ENCODE results near the gene WASF1.
"Not testable (repeated sequence)": the region's sequence is repeated elsewhere in the genome, so short reads cannot be mapped to it uniquely, and the experiment has no call there.

Gene WASF1

GRCh38 chr6:110147870-110148269 is 31.6 kb downstream of the WASF1 start:
- Histone ChIP-seq H3K9me3 (ENCODE audit: control insufficient read depth, insufficient read depth, low read length) (no peaks in the 10 kb centered on the region), H3K9ac (ENCODE audit: low read depth, low read length) (no peak overlapping the region), H3K4me3 (ENCODE audit: low read depth, low read length) (no peak overlapping the region), H3K27me3 (ENCODE audit: control insufficient read depth, insufficient read depth, low read length) (no peaks in the 10 kb centered on the region), H3K36me3 (ENCODE audit: control insufficient read depth, insufficient read depth, low read length) (no peaks in the 10 kb centered on the region), H3K4me1 (ENCODE audit: control insufficient read depth, insufficient read depth, low read length) (no peaks in the 10 kb centered on the region)

DNA sequence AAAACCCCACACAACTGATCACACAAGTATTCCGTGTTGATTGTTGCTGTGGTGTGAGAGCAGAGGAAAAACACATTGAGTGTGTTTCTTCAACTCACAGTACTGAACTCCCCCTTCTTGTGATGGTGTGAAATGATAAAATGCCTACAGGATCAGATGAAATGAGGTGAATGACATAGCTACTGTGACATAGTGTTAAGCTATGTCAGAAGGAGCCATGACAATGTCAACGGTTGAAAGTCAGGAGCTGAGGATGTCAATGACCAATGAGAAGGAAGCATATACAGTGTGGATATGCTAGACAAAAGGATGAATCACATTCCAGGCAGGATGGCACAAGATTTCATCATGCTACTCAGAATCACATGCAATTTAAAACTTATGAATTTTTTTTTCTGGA is 38.8 kb downstream of the WASF1 start:
- no peaks in the 10 kb centered on the region for H3K4me1 ChIP-seq (ENCODE audit: control insufficient read depth, insufficient read depth, low read length)
- no peak overlapping the region for H3K4me3 ChIP-seq (ENCODE audit: low read depth, low read length)
- H3K9ac ChIP-seq (ENCODE audit: low read depth, low read length) = no peak overlapping the region
- peaks cover 10% of the 10 kb centered on the region for H3K36me3 ChIP-seq (ENCODE audit: control insufficient read depth, insufficient read depth, low read length)
- H3K27me3 ChIP-seq (ENCODE audit: control insufficient read depth, insufficient read depth, low read length) = no peaks in the 10 kb centered on the region
- H3K9me3 ChIP-seq (ENCODE audit: control insufficient read depth, insufficient read depth, low read length) = peaks cover 12% of the 10 kb centered on the region

- Histone ChIP-seq H3K9me3 (ENCODE audit: control insufficient read depth, insufficient read depth, low read length) (peaks cover 12% of the 10 kb centered on the region), H3K4me3 (ENCODE audit: low read depth, low read length) (no peak overlapping the region), H3K9ac (ENCODE audit: low read depth, low read length) (no peak overlapping the region), H3K36me3 (ENCODE audit: control insufficient read depth, insufficient read depth, low read length) (peaks cover 10% of the 10 kb centered on the region), H3K4me1 (ENCODE audit: control insufficient read depth, insufficient read depth, low read length) (no peaks in the 10 kb centered on the region), H3K27me3 (ENCODE audit: control insufficient read depth, insufficient read depth, low read length) (no peaks in the 10 kb centered on the region)
Measured at GRCh38 chr6:110139052-110139451, 40.4 kb downstream of the WASF1 start.

- peaks cover 12% of the 10 kb centered on the region for H3K9me3 ChIP-seq (ENCODE audit: control insufficient read depth, insufficient read depth, low read length)
- peaks cover 10% of the 10 kb centered on the region for H3K36me3 ChIP-seq (ENCODE audit: control insufficient read depth, insufficient read depth, low read length)
Measured at GRCh38 chr6:110137924-110138887, 41.3 kb downstream of the WASF1 start.

DNA sequence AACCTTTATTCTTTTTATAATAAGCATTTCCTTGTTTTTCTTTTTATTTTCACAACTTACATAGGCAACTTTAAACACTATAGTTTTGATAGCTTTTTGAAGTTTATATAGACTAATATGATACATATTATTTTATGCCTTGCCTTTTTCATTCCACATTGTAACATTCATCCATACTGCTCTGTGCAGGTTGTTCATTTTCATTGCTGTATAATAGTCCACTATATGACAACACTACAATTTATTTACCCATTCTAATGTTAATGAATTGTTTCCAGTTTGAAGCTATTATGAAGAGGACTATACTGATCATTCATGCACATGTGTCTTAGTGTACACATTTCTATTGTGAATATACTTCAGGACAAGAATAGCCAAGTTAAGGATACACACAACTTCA is 49.1 kb downstream of the WASF1 start:
- H3K9ac ChIP-seq (ENCODE audit: low read depth, low read length) = no peak overlapping the region
- H3K4me1 ChIP-seq (ENCODE audit: control insufficient read depth, insufficient read depth, low read length) = no peaks in the 10 kb centered on the region
- H3K4me3 ChIP-seq (ENCODE audit: low read depth, low read length) = no peak overlapping the region
- no peaks in the 10 kb centered on the region for H3K9me3 ChIP-seq (ENCODE audit: control insufficient read depth, insufficient read depth, low read length)
- no peaks in the 10 kb centered on the region for H3K36me3 ChIP-seq (ENCODE audit: control insufficient read depth, insufficient read depth, low read length)
- H3K27me3 ChIP-seq (ENCODE audit: control insufficient read depth, insufficient read depth, low read length) = no peaks in the 10 kb centered on the region

More at GRCh38 chr6:110137924-110138887, 41.3 kb downstream of the WASF1 start:
- Histone ChIP-seq H3K4me3 (ENCODE audit: low read depth, low read length) (no peak overlapping the region), H3K9ac (ENCODE audit: low read depth, low read length) (no peak overlapping the region), H3K27me3 (ENCODE audit: control insufficient read depth, insufficient read depth, low read length) (no peaks in the 10 kb centered on the region), H3K4me1 (ENCODE audit: control insufficient read depth, insufficient read depth, low read length) (no peaks in the 10 kb centered on the region)

DNA sequence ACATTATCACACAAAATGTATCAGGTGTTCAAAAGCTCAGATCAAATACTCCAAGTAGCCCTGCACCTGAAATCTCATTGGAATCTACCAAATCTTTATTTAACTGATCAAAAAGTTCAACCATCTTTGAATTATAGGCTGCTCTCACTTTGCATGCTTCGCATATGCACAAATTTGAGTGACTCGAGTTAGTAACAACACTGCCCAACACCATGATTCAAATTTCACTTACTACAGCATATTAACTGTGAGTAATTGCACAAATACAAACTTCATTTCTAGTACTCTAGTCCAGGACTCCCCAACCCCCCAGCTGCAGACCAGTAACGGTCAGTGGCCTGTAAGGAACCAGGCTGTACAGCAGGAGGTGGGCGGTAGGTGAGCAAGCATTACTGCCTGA is 51.1 kb downstream of the WASF1 start:
- Histone ChIP-seq H3K9ac (ENCODE audit: low read depth, low read length) (no peak overlapping the region), H3K36me3 (ENCODE audit: control insufficient read depth, insufficient read depth, low read length) (no peaks in the 10 kb centered on the region), H3K4me1 (ENCODE audit: control insufficient read depth, insufficient read depth, low read length) (no peaks in the 10 kb centered on the region), H3K4me3 (ENCODE audit: low read depth, low read length) (no peak overlapping the region), H3K9me3 (ENCODE audit: control insufficient read depth, insufficient read depth, low read length) (no peaks in the 10 kb centered on the region), H3K27me3 (ENCODE audit: control insufficient read depth, insufficient read depth, low read length) (no peaks in the 10 kb centered on the region)

DNA sequence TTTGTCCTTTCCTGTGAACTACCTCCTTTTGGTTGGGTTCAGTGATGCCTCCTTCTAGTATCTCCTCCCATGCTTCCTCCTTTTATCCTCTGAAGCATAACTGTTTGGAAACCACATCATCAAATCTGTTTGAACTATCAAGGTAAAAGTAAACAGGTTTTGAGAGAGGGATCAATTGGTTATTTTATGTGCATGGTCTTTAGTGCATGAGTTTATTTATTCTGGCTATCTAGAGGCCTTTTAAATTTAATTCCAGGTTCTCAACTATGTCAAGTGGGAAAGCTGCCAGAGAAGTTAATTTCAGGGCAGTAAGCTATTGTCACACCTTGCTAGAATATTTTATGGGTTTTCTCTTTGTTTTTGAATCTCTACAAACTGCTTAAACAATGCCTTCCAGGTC is 54.1 kb downstream of the WASF1 start:
- Histone ChIP-seq H3K9me3 (ENCODE audit: control insufficient read depth, insufficient read depth, low read length) (no peaks in the 10 kb centered on the region), H3K4me3 (ENCODE audit: low read depth, low read length) (no peak overlapping the region), H3K36me3 (ENCODE audit: control insufficient read depth, insufficient read depth, low read length) (no peaks in the 10 kb centered on the region), H3K27me3 (ENCODE audit: control insufficient read depth, insufficient read depth, low read length) (no peaks in the 10 kb centered on the region), H3K9ac (ENCODE audit: low read depth, low read length) (no peak overlapping the region), H3K4me1 (ENCODE audit: control insufficient read depth, insufficient read depth, low read length) (no peaks in the 10 kb centered on the region)

DNA sequence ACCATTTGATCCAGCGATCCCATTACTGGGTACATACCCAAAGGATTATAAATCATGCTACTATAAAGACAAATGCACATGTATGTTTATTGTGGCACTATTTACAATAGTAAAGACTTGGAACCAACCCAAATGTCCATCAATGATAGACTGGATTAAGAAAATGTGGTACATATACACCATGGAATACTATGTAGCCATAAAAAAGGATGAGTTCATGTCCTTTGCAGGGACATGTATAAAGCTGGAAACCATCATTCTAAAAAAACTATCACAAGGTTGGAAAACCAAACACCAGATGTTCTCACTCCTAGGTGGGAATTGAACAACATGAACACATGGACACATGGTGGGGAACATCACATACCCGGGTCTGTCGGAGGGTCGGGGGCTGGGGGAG is 57.8 kb downstream of the WASF1 start:
- not testable (repeated sequence) for H3K27me3 ChIP-seq (ENCODE audit: control insufficient read depth, insufficient read depth, low read length); H3K4me3 ChIP-seq (ENCODE audit: low read depth, low read length); H3K4me1 ChIP-seq (ENCODE audit: control insufficient read depth, insufficient read depth, low read length); H3K9ac ChIP-seq (ENCODE audit: low read depth, low read length); H3K9me3 ChIP-seq (ENCODE audit: control insufficient read depth, insufficient read depth, low read length); H3K36me3 ChIP-seq (ENCODE audit: control insufficient read depth, insufficient read depth, low read length)

DNA sequence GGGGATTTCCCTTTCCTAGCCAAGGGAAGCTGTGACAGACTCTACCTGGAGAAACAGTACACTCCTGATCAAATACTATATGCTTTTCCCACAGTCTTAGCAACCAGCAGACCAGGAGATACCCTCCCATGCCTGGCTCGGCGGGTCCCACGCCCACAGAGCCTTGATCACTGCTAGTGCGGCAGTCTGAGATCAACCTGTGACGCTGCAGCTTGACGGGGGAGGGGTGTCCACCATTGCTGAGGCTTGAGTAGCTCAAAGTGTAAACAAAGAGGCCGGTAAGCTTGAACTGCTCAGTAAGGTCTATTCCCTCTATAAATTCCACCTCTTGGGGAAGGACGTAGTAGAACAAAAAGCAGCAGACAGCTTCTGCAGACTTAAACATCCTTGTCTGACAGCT is 63.2 kb downstream of the WASF1 start:
- no peak overlapping the region for H3K9ac ChIP-seq (ENCODE audit: low read depth, low read length)
- no peaks in the 10 kb centered on the region for H3K9me3 ChIP-seq (ENCODE audit: control insufficient read depth, insufficient read depth, low read length)
- no peaks in the 10 kb centered on the region for H3K4me1 ChIP-seq (ENCODE audit: control insufficient read depth, insufficient read depth, low read length)
- H3K27me3 ChIP-seq (ENCODE audit: control insufficient read depth, insufficient read depth, low read length) = no peaks in the 10 kb centered on the region
- no peaks in the 10 kb centered on the region for H3K36me3 ChIP-seq (ENCODE audit: control insufficient read depth, insufficient read depth, low read length)
- no peak overlapping the region for H3K4me3 ChIP-seq (ENCODE audit: low read depth, low read length)

GRCh38 chr6:110114004-110114403 is 65.5 kb downstream of the WASF1 start:
- Histone ChIP-seq H3K9ac (ENCODE audit: low read depth, low read length) (no peak overlapping the region), H3K4me3 (ENCODE audit: low read depth, low read length) (no peak overlapping the region), H3K4me1 (ENCODE audit: control insufficient read depth, insufficient read depth, low read length) (no peaks in the 10 kb centered on the region), H3K27me3 (ENCODE audit: control insufficient read depth, insufficient read depth, low read length) (no peaks in the 10 kb centered on the region), H3K36me3 (ENCODE audit: control insufficient read depth, insufficient read depth, low read length) (no peaks in the 10 kb centered on the region), H3K9me3 (ENCODE audit: control insufficient read depth, insufficient read depth, low read length) (no peaks in the 10 kb centered on the region)

GRCh38 chr6:110105296-110105695 is 74.2 kb downstream of the WASF1 start:
- H3K27me3 ChIP-seq (ENCODE audit: control insufficient read depth, insufficient read depth, low read length) = no peaks in the 10 kb centered on the region
- no peaks in the 10 kb centered on the region for H3K4me1 ChIP-seq (ENCODE audit: control insufficient read depth, insufficient read depth, low read length)
- no peaks in the 10 kb centered on the region for H3K36me3 ChIP-seq (ENCODE audit: control insufficient read depth, insufficient read depth, low read length)
- H3K9me3 ChIP-seq (ENCODE audit: control insufficient read depth, insufficient read depth, low read length) = no peaks in the 10 kb centered on the region
- H3K4me3 ChIP-seq (ENCODE audit: low read depth, low read length) = no peak overlapping the region
- no peak overlapping the region for H3K9ac ChIP-seq (ENCODE audit: low read depth, low read length)

- no peaks in the 10 kb centered on the region for H3K27me3 ChIP-seq (ENCODE audit: control insufficient read depth, insufficient read depth, low read length)
- no peak overlapping the region for H3K4me3 ChIP-seq (ENCODE audit: low read depth, low read length)
- no peaks in the 10 kb centered on the region for H3K36me3 ChIP-seq (ENCODE audit: control insufficient read depth, insufficient read depth, low read length)
- H3K9ac ChIP-seq (ENCODE audit: low read depth, low read length) = no peak overlapping the region
- no peaks in the 10 kb centered on the region for H3K9me3 ChIP-seq (ENCODE audit: control insufficient read depth, insufficient read depth, low read length)
- H3K4me1 ChIP-seq (ENCODE audit: control insufficient read depth, insufficient read depth, low read length) = no peaks in the 10 kb centered on the region
Measured at GRCh38 chr6:110103260-110103659, 76.2 kb downstream of the WASF1 start.

Measured in iPS-15b (cell line).